ENCODE results near the gene HOXB13.

DNA sequence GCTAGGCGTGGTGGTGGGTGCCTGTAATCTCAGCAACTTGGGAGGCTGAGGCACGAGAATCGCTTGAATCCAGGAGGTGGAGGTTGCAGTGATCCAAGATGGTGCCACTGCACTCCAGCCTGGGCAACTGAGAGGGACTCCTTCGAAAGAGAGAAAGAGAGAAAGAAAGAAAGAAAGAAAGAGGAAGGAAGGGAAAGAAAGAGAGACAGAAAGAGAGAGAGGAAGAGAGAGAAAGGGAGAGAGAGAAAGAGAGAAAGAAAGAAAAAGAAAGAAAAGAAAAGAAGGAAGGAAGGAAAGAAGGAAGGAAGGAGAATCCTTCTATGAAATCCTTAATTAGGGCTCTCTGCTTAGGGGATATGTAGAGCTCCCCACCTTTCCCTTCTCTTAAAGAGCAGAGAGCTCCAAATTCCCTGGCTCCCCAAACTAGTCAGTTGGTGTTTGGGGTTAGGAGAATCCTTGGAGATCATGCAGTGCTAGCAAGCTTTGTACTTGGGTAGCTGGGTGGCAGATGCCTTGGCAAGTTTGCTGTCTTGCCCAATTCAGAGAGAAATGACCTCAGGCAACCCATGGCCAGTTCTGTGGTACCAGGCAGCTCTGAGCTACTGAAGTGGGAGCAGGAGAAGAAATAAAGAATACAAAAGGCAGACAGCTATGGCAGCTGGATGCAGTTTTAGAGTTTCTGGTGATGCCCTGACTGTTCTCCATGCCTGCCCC, 8.9 kb upstream of the HOXB13 start:
- TF ChIP-seq, protein P1, sequence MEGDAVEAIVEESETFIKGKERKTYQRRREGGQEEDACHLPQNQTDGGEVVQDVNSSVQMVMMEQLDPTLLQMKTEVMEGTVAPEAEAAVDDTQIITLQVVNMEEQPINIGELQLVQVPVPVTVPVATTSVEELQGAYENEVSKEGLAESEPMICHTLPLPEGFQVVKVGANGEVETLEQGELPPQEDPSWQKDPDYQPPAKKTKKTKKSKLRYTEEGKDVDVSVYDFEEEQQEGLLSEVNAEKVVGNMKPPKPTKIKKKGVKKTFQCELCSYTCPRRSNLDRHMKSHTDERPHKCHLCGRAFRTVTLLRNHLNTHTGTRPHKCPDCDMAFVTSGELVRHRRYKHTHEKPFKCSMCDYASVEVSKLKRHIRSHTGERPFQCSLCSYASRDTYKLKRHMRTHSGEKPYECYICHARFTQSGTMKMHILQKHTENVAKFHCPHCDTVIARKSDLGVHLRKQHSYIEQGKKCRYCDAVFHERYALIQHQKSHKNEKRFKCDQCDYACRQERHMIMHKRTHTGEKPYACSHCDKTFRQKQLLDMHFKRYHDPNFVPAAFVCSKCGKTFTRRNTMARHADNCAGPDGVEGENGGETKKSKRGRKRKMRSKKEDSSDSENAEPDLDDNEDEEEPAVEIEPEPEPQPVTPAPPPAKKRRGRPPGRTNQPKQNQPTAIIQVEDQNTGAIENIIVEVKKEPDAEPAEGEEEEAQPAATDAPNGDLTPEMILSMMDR (conservative IDR thresholded peaks at IDR 0.05; ENCODE audit: low read length) = no peak
- no peak for TF ChIP-seq EZH2phosphoT487 (IDR thresholded peaks at IDR 0.05; ENCODE audit: borderline replicate concordance, low read depth, low read length)
